GM18498 (cell line): Measurements from ENCODE around the gene URM1.

ENCODE experiments used
- ATAC-seq: cut with Tn5 transposase; IDR thresholded peaks from one replicate; pipeline ENCODE4 v1.9.1; 2021; ENCODE audit warnings: mild to moderate bottlenecking, moderate library complexity; ENCODE audit not compliant: unreplicated experiment

Gene URM1

GRCh38 chr9:128384801-128385495, 13.8 kb downstream of the URM1 start:
- no peak for ATAC-seq

GRCh38 chr9:128385496-128386460, 14.6 kb downstream of the URM1 start:
- no peak for ATAC-seq

- ATAC-seq: no peak
Measured at GRCh38 chr9:128388150-128388549, 17.0 kb downstream of the URM1 start.

- ATAC-seq: no peak
Measured at GRCh38 chr9:128389395-128390149, 18.4 kb downstream of the URM1 start.

- ATAC-seq: no peak
Measured at GRCh38 chr9:128390150-128390812, 19.1 kb downstream of the URM1 start.

- ATAC-seq: no peak
Measured at GRCh38 chr9:128390813-128391711, 19.9 kb downstream of the URM1 start.

- ATAC-seq: no peak
Measured at GRCh38 chr9:128391956-128392301, 20.8 kb downstream of the URM1 start.

GRCh38 chr9:128392302-128393144, 21.3 kb downstream of the URM1 start:
- ATAC-seq: no peak

- ATAC-seq: no peak
Measured at GRCh38 chr9:128393145-128393775, 22.1 kb downstream of the URM1 start.

GRCh38 chr9:128393970-128394369, 22.8 kb downstream of the URM1 start:
- no peak for ATAC-seq

- no peak for ATAC-seq
Measured at GRCh38 chr9:128394379-128395168, 23.4 kb downstream of the URM1 start.

- no peak for ATAC-seq
Measured at GRCh38 chr9:128396970-128397613, 25.9 kb downstream of the URM1 start.

- no peak for ATAC-seq
Measured at GRCh38 chr9:128397831-128398230, 26.7 kb downstream of the URM1 start.

- ATAC-seq: no peak
Measured at GRCh38 chr9:128399861-128400260, 28.7 kb downstream of the URM1 start.

GRCh38 chr9:128404560-128404959, 33.4 kb downstream of the URM1 start:
- ATAC-seq: no peak

GRCh38 chr9:128405077-128405779, 34.1 kb downstream of the URM1 start:
- no peak for ATAC-seq

- ATAC-seq: no peak
Measured at GRCh38 chr9:128405780-128406171, 34.6 kb downstream of the URM1 start.
